Gastroesophageal sphincter (tissue), 4 donors: Measurements from ENCODE around the gene KLF14. TPM values are rescaled to one million over a fixed set of nuclear protein-coding genes. Genes with fewer than 3 reads are reported as not detected.

ENCODE experiments used
- ATAC-seq: fragments of 150-250 bp; one replicate; pipeline ENCODE4 v1.9.1; 2016; ENCODE audit warnings: mild to moderate bottlenecking, moderate library complexity
- H3K27ac ChIP-seq, 4 donors: fragments of 200-600 bp; sonication (generic) in 3 of 4; 1 replicate in 3 of 4; 2 replicates in 1 of 4; pipeline ENCODE4 v1.5.1; 2016 to 2019
- H3K27me3 ChIP-seq: fragments of 200-600 bp; sonication (generic); one replicate; pipeline ENCODE4 v1.5.1; 2019
- H3K36me3 ChIP-seq, 2 donors: fragments of 200-600 bp; sonication (generic); one replicate each; pipeline ENCODE4 v1.5.1; 2019; ENCODE audit warnings: control low read depth in 1 of 2
- H3K4me1 ChIP-seq, 3 donors: fragments of 200-600 bp; sonication (generic); 1 replicate in 2 of 3; 2 replicates in 1 of 3; pipeline ENCODE4 v1.5.1; 2016 to 2019; ENCODE audit warnings: control low read depth in 2 of 3
- H3K4me3 ChIP-seq, 2 donors: fragments of 200-600 bp; sonication (generic); one replicate each; pipeline ENCODE4 v1.5.1; 2019; ENCODE audit warnings: mild to moderate bottlenecking in 1 of 2, moderate library complexity in 1 of 2
- H3K9me3 ChIP-seq, 3 donors: fragments of 200-600 bp; sonication (generic); one replicate each; pipeline ENCODE4 v1.5.1; 2017 to 2019; ENCODE audit warnings: control low read depth in 2 of 3
- EP300 ChIP-seq: sonication (generic); formaldehyde crosslinking; IDR thresholded peaks from one replicate; pipeline ENCODE4 v1.6.1; 2017; ENCODE audit warnings: antibody characterized with exemption, mild to moderate bottlenecking
- POLR2A ChIP-seq, 2 donors: fragments of 450-650 bp; IDR thresholded peaks; one replicate each; pipeline ENCODE4 v1.6.1; 2017; ENCODE audit warnings: antibody characterized with exemption in 2 of 2, mild to moderate bottlenecking in 2 of 2, moderate library complexity in 1 of 2
- POLR2AphosphoS5 ChIP-seq: sonication (generic); formaldehyde crosslinking; IDR thresholded peaks from one replicate; pipeline ENCODE4 v1.6.1; 2017; ENCODE audit warnings: antibody characterized with exemption
- WGBS, 2 donors: methylation state at CpG; one replicate each; pipeline ENCODE4 v1.1.5; 2018; ENCODE audit warnings: low coverage in 1 of 2; 5-methylcytosine and 5-hydroxymethylcytosine counted together
- total RNA-seq, 4 donors: library from RNA; depleted of rRNA; stranded (reverse); fragments of >200 nt; gene quantifications; one replicate each; pipeline ENCODE4 v1.1.0, GENCODE V29; 2016
- TF ChIP-seq, protein P1 (sequence below), 4 experiments: fragments of 200-600 bp in 2 of 4; fragments of 450-650 bp in 2 of 4; sonication (generic) in 1 of 4; IDR thresholded peaks; one replicate each; pipeline ENCODE4 v1.5.1; 2017 to 2019; ENCODE audit warnings: antibody characterized with exemption in 4 of 4, mild to moderate bottlenecking in 2 of 4, moderate library complexity in 2 of 4

The KLF14 gene
- total RNA-seq, 4 donors from 2014 or later: 0.08 to 0.16 TPM; not detected in 2

DNA sequence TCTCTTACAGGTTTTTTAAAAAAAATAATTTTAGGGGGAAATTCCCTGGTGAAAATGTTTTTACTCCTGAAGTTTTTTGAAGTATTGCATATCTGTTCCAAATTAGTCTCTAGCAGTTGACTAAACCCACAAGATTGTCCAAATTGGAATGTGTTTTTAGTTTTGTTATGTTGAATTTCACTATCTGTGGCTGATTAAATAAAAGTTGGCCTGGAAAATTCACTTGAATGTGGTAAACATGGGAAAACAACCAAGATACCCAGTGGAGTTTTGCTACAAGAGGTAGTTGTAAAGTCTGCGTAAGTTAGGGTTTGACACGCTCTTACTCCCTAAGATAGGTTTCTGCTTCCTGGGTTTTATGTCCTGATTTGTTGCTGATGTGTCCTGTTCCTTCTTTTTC lies 51.0 kb downstream of the KLF14 start:
- ATAC-seq: no peak
- WGBS, 2 donors: 96% methylated on average over 2 of the region's 2 CpGs; no CpG with 5 or more reads in 1 of the 2 donors

More for the DNA sequence above, 51.0 kb downstream of the KLF14 start:
- H3K27me3 ChIP-seq: peaks cover 6% of the 10 kb centered on the region
- H3K9me3 ChIP-seq: no peaks in the 10 kb centered on the region
- H3K36me3 ChIP-seq: no peaks in the 10 kb centered on the region
- TF ChIP-seq POLR2A (IDR thresholded peaks at IDR 0.05) (no peak), POLR2AphosphoS5 (no peak), EP300 (no peak)
- TF ChIP-seq, protein P1, sequence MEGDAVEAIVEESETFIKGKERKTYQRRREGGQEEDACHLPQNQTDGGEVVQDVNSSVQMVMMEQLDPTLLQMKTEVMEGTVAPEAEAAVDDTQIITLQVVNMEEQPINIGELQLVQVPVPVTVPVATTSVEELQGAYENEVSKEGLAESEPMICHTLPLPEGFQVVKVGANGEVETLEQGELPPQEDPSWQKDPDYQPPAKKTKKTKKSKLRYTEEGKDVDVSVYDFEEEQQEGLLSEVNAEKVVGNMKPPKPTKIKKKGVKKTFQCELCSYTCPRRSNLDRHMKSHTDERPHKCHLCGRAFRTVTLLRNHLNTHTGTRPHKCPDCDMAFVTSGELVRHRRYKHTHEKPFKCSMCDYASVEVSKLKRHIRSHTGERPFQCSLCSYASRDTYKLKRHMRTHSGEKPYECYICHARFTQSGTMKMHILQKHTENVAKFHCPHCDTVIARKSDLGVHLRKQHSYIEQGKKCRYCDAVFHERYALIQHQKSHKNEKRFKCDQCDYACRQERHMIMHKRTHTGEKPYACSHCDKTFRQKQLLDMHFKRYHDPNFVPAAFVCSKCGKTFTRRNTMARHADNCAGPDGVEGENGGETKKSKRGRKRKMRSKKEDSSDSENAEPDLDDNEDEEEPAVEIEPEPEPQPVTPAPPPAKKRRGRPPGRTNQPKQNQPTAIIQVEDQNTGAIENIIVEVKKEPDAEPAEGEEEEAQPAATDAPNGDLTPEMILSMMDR (IDR thresholded peaks at IDR 0.05): no peak
- no peak overlapping the region for H3K27ac ChIP-seq
- H3K4me1 ChIP-seq: no peaks in the 10 kb centered on the region
- H3K4me3 ChIP-seq: no peak overlapping the region

Other genes with a start within 250 kb of the KLF14 start
- 1 to 10 TPM; 2.5 to 4.7 (median 3.7) TPM for gene MEST, start 242.1 kb downstream of the KLF14 start, total RNA-seq
- gene COPG2, start 65.5 kb downstream of the KLF14 start, total RNA-seq: 10 to 100 TPM; 11.7 to 15.6 (median 13.1) TPM
- gene TSGA13, start 47.7 kb downstream of the KLF14 start, total RNA-seq: not detected